GM18520 (cell line): ENCODE results near the gene PSMA1.
"Not testable (repeated sequence)": the region's sequence is repeated elsewhere in the genome, so short reads cannot be mapped to it uniquely, and the experiment has no call there.

Source experiments
- ATAC-seq: cut with Tn5 transposase; IDR thresholded peaks from one replicate; pipeline ENCODE4 v1.9.1; 2021; ENCODE audit not compliant: unreplicated experiment

The PSMA1 gene

DNA sequence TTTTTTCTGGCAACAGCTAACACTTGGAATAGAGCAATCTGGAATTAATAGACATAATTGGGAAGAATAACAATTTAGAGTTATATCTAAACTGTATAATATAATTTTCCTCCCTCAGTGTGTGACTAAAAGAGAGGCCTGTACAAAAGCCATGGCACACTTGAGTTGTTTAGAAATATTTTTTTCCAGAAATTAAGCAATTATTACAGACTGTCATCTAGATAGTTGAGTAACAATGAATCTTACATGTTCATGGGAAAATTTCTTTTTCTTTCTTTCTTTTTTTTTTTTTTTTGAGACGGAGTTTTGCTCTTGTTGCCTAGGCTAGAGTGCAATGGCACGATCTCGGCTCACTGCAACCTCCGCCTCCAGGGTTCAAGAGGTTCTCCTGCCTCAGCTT, 15.0 kb upstream of the PSMA1 start:
- ATAC-seq = not testable (repeated sequence)

GRCh38 chr11:14529951-14530350, 9.8 kb upstream of the PSMA1 start:
- ATAC-seq = no peak

DNA sequence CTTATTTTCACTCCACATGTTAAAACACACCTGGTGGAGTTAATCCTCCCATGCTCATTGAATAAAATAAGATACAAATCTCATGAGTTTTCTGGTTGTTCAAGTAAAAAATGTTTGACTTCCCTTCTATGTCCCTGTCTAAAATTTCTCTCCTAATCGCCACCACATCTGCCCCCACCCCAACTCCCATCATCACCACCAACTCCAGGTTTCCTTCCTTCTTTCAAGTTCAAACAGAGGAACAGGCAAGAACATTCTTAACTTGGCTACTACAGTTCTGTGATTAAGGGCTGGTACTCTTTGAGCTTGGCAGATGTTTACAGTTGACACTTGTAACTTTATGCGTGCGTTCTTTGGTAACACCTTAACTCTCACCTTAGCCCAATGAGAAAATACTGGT, 9.1 kb upstream of the PSMA1 start:
- ATAC-seq = no peak

- no peak for ATAC-seq
Observed at GRCh38 chr11:14522801-14523200, 2.6 kb upstream of the PSMA1 start.

- no peak for ATAC-seq
Observed at GRCh38 chr11:14522245-14522644, 2.1 kb upstream of the PSMA1 start.

DNA sequence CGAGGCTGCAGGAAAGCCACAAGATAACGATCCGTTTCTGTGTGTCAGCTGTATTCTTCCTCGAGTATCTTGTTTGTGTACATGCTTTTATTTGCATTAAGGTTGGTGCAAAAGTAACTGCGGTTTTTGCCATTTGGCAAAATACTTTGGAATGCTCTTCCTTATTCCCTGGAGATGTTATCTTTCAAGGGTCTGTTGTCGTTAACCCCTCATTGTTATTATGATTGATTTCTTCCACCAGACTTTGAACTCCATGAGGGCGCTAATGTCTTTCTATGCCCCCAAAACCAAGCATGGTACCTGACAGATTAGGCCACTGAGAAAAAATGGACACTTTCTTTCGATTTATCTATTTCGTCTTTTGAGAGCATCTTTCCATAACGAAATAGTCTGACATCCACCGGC, 563 bp upstream of the PSMA1 start:
- ATAC-seq = no peak

GRCh38 chr11:14519597-14519916, 629 bp downstream of the PSMA1 start:
- ATAC-seq = peak; percentile 1

DNA sequence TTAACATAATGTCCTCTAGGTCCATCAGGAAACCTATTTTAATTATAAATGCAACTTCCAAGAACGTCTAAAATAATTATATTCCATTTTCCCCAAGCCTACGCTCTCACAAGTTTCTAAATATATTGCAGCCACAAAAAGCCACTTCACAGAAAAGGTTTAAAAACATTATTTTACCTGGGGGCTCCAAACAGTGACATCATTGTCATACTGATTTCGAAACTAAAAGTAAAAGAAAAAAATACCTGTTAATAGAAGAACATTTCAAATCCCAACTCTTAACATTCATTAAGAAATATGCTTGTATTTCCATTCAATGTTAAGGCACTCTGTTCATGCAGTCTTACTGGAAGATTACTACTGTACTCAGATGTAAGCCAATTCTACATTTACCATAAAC, 1.4 kb downstream of the PSMA1 start:
- no peak for ATAC-seq

DNA sequence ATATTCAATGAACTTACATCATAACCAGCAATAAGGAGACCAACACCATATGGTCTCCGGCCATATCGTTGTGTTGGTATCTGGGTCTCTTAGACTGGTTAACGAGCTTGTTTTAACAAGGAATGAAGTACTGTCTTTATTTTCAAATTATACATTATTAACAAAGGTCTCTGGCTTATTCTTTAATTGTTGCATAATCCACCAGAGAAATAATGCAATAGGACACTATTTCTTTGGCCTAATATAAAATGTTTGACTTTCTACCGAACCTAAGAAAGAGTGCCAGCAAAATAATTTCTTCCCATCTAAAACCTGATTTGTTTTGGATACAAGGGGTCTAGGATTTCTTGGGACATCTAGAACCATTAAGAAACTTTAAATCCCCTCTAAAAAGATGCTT, 6.4 kb downstream of the PSMA1 start:
- ATAC-seq = no peak

- ATAC-seq = no peak
Observed at GRCh38 chr11:14506532-14506931, 13.7 kb downstream of the PSMA1 start.

DNA sequence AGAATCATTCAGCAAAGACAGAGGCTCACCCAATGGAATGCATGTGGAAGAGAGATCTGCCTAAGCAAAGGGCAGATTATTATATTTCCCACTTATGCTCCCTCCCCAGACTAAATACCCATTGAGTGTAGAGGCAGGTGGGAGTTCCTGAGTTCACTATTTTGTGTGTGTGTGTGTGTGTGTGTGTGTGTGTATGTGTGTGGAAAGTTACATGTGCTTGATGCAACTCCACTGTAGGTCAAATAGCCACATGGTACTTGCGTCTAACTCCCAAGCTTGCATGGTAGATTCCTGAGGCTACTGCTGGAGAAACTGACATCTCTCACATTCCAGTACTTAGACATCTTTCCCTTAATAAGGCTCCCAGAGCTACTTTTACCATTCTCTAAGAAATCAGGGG, 17.2 kb downstream of the PSMA1 start:
- no peak for ATAC-seq

DNA sequence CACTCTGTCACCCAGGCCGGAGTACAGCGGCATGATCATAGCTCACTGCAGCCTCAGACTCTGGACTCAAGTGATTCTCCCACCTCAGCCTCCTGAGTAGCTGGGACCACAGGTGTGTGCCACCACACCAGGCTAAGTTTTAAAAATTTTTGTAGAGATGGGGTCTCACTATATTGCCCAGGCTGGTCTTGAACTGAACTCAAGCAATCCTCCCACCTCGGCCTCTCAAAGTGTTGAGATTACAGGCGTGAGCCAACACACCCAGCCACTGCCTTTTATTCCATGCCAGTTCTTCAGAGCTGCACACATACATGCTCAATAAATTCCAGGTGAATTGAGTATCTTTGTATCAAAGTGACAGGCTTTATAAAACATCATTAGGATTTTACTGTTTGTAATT, 18.1 kb downstream of the PSMA1 start:
- no peak for ATAC-seq

DNA sequence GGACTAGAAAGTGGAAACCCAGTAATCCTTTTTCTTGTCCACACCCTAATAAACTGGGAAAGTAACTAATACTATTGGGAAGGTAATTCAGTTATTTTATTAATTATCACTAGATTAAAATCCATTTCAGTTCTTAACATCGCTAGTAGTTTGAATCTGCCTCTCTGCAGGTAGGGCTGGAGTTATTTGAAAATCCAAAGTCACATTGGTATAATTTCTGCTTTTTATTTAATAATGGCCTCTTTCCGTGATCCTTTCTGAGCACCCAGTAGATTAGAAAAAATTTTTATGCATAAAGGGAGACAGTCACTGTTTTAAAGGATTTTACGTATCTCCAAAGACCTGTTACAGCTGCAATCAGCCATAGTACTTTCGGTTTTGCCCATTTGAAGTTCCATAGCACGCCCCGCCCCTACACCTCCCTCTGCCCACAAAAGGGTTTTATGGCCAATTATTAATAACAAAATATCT, 20.0 kb downstream of the PSMA1 start:
- ATAC-seq = peak; percentile 28

DNA sequence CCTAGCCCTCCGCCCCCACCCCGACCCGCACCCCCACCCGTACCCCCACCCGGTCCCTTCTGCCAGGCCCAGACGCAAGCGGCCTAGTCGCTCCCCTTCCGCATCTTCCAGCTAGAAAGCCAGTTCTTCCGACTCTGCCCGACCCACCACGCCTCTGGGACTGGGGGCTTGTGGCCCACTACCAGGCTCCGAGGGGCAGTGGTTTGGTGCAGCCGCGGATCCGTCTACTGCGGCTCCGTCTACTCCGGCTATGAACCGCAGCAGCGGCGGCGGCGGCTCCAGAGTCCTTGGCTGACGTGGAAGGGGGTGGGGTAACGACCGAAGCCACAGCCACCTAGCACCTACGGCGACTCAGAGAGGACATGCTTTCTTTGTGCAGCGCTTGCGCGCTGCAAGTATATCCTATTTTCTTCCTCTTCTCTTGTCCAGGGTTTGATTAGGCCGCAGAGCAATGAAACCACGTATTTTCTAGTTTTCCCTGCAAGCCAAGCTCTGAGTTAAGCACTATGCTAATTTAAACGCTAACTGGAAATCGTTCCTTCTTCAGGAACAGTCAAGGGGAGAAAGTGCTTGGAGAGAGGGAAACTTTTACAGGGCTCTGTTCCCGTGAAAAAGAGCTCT, 20.5 kb downstream of the PSMA1 start, which contains the start of gene COPB1:
Gene COPB1 (minus strand): TSS at position 252 of the 621 bp plus-strand sequence. CDS start 883 bp downstream, outside the sequence.
- peak; percentile 81 for ATAC-seq

DNA sequence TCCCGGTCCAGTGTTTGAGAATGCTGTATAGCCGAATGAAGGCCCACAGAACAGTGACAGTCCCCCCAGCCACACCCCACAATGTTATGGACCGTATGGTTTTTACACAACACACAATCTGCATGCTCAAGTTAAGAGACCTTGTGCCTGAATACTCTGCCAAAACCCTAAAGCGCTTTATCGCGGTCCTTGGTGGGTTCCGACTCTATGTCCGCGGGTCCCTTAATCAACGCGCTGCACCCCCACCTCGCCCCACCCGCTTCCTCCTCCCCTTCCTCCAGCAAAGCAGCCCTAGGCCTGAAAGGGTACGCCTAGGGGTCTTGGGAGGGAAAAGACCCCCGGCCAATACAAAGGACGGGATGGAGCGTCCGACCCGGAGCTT, 21.0 kb downstream of the PSMA1 start:
- no peak for ATAC-seq

DNA sequence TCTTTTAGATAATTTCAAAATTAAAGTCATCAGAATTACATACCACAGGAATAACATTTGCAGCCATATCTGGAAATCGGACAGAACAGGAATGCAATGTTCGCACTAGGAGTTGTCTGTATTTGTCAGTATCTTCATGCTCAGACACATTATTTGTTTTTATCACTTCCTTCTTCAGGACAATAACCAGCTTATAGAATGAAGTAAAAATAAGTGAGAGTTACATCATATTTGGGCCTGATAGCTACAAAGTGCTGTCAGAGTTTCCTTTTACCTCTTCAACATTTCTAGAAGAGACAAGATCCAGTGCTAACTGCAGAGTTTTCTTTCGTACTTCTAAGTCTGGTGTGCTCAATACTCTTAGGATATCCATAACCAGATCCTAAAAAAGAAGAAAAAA, 39.5 kb downstream of the PSMA1 start:
- no peak for ATAC-seq

DNA sequence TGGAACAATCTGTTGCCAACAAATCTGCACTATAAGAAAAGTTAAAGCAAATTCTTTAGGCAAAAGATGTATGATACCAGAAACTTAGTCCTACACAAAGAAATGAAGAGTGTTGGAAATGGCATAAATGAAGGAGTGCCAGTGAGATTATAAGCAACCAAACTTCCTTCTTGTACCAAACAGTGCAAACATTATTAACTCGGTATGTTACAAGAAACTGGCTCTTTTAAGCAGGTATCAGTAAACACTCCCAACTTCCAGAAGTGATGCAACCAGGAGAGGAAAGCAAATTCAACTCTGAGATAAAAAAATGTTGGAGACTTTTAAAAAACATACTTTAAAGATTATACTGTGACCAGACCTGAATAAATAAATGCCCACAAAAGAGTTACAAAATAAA, 49.1 kb downstream of the PSMA1 start:
- no peak for ATAC-seq

GRCh38 chr11:14463623-14464022, 56.6 kb downstream of the PSMA1 start:
- ATAC-seq = no peak

- ATAC-seq = no peak
Observed at GRCh38 chr11:14460147-14460546, 60.0 kb downstream of the PSMA1 start.

DNA sequence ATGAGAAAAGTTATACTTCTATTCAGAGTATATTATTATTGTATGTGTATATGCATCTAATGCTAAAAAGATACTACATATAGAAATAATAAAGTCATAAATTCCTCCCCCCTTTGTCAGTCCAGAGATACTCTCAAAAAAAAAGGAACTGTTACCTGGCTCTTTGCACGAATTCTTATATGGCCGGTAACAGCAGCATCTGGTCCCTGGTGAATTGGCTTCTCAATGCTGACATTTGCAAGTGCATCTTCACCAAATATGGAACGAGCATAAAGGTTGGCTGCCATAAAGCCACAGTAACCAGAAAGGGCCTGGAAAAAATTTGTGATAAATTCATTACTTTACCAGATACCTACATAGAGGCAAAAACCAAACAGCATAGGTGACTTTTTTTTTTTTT, 61.8 kb downstream of the PSMA1 start:
- ATAC-seq = no peak

GRCh38 chr11:14455648-14456430, 64.3 kb downstream of the PSMA1 start:
- ATAC-seq = no peak
